LNCAP (cell line): ENCODE results near the gene HHATL.

ENCODE experiments used
- CTCF ChIP-seq: fragments of 450-650 bp; IDR thresholded peaks from 2 replicates; pipeline ENCODE4 v1.5.1; 2017; ENCODE audit warnings: mild to moderate bottlenecking

Gene HHATL

GRCh38 chr3:42704136-42704841 lies 1.7 kb upstream of the HHATL start:
- TF ChIP-seq CTCF: no peak

- TF ChIP-seq CTCF: no peak
Measured at GRCh38 chr3:42703695-42704025, 1.1 kb upstream of the HHATL start.

DNA sequence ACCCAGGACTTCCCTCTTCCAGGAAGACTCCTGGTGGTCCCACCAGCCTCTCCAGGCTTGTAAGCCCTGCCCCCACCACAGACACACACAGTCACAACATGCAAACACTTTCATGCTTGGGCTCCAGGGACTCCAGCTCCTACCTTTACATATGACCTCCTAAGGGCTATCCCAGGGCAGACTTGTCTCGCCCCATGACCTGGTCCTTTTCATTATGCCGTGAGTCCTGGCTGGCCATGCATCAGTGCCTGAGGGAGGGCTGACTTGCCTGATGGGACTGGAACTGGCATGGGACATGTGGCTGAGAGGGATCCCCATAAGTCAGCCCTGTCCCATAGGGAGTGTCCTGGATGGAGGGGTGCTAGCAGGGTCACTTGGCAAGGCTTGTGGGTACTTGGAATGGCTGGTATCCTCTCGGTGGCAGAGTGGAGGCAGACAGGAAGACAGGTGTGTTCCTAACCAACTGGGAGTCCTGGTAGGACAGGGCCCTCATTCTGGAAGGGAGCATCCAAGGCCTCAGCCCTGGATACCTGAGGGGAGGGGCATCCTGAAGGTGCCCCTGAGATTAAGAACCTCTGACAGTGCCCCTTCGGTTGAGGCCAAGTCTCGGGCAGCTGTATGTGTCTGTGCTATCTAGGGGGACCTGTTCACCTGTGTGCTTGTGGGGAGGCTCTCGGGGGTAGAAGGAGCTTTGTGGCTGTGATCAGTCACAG lies 540 bp upstream of the HHATL start:
- TF ChIP-seq CTCF: no peak

GRCh38 chr3:42701371-42702065 lies 1.1 kb downstream of the HHATL start:
- no peak for TF ChIP-seq CTCF

- TF ChIP-seq CTCF: no peak
Measured at GRCh38 chr3:42700366-42701288, 2.0 kb downstream of the HHATL start.

GRCh38 chr3:42699511-42699971 lies 3.1 kb downstream of the HHATL start:
- TF ChIP-seq CTCF: no peak

- TF ChIP-seq CTCF: no peak
Measured at GRCh38 chr3:42698911-42699230, 3.7 kb downstream of the HHATL start.
